RPMI7951 (cell line): Measurements from ENCODE around the gene KLK15. TPM values are rescaled to one million over a fixed set of nuclear protein-coding genes. Genes with fewer than 3 reads are reported as not detected.

ENCODE experiments used
- DNase-seq: peaks from one replicate; pipeline ENCODE4 v3.0.0-alpha.2; 2012; ENCODE audit warnings: low read depth
- total RNA-seq: library from RNA; depleted of rRNA; stranded (reverse); fragments of >200 nt; shearing (Covaris generic); gene quantifications from 2 replicates; pipeline ENCODE4 v1.2.3, GENCODE V29; 2014; rRNA removed

Gene KLK15
- total RNA-seq, 1 experiment from 2014 or later, result not detected

DNA sequence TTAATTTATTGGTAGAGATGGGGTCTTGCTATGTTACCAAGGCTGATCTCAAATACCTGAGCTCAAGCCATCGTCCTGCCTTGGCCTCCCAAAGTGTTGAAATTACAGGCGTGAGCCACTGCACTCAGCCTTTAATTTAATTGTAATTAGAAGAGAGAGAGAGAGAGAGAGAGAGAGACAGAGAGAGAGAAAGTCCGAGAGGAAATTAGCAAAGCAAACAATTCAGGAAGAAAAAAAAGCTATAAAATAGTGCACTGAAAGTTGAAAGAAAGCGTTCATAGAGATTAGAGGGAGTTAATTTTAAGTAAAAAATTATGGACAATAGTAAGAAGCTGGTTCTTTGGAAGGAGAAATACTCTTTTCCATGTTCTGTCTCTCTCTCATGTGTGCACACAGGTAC, 56.1 kb downstream of the KLK15 start:
- DNase-seq, result no peak

DNA sequence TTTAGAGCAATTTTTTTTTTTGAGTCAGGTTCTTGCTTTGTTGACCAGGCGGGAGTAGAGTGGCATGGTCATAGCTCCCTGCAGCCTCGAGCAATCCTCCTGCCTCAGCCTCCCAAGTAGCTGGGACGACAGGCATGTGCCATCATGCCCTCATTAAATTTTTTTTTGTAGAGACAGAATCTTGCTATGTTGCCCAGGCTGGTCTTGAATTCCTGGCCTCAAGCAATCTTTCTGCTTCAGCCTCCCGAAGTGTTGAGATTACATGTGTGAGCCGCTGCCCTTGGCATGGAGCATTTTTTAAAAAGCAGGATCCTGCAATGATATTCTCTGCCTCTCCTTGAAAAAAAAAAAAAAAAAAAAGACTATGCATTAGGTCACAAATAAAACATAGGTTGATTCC, 57.2 kb downstream of the KLK15 start:
- no peak for DNase-seq

Other genes with a start within 250 kb of the KLK15 start
- gene SYT3, start 193.7 kb downstream of the KLK15 start, total RNA-seq, result not detected in 2 replicates
- not detected in 2 replicates for gene C19orf81, start 184.1 kb downstream of the KLK15 start, total RNA-seq
- gene SHANK1, start 113.8 kb downstream of the KLK15 start, total RNA-seq, result 3.9 and 4.9 TPM in 2 replicates
- 149 and 186 TPM in 2 replicates for gene CLEC11A, start 110.2 kb downstream of the KLK15 start, total RNA-seq
- gene GPR32, start 63.1 kb downstream of the KLK15 start, total RNA-seq, result not detected in 2 replicates
- not detected in 2 replicates for gene ACP4, start 43.2 kb downstream of the KLK15 start, total RNA-seq
- gene KLK1, start 9.8 kb downstream of the KLK15 start, total RNA-seq, result not detected in 2 replicates
- not detected in 2 replicates for gene KLK3, start 21.3 kb upstream of the KLK15 start, total RNA-seq
- not detected in 2 replicates for gene KLK2, start 39.9 kb upstream of the KLK15 start, total RNA-seq
- gene KLK4, start 77.8 kb upstream of the KLK15 start, total RNA-seq, result not detected in 2 replicates
- not detected in 2 replicates for gene KLK5, start 119.5 kb upstream of the KLK15 start, total RNA-seq
- not detected in 2 replicates for gene KLK6, start 136.0 kb upstream of the KLK15 start, total RNA-seq
- not detected in 2 replicates for gene KLK7, start 150.3 kb upstream of the KLK15 start, total RNA-seq
- gene KLK8, start 168.0 kb upstream of the KLK15 start, total RNA-seq, result not detected in 2 replicates
- not detected in 2 replicates for gene KLK10, start 186.1 kb upstream of the KLK15 start, total RNA-seq
- gene KLK11, start 193.0 kb upstream of the KLK15 start, total RNA-seq, result not detected in 2 replicates
- gene KLK12, start 201.4 kb upstream of the KLK15 start, total RNA-seq, result not detected in 2 replicates
- gene KLK13, start 231.5 kb upstream of the KLK15 start, total RNA-seq, result not detected in 2 replicates
- not detected in 2 replicates for gene KLK14, start 249.3 kb upstream of the KLK15 start, total RNA-seq